ENCODE results near the gene THY1.

- TF ChIP-seq POLR2A (IDR thresholded peaks at IDR 0.05; ENCODE audit: low read length) (no peak), GATA1 (IDR thresholded peaks at IDR 0.05; ENCODE audit: low read depth, low read length) (no peak)
These were observed 13.2 kb downstream of the THY1 start for GRCh38 chr11:119409731-119410130.

All from erythroblast (primary cell).